Mammary epithelial cell (primary cell): ENCODE data around the gene TSPEAR.

Source experiments
- EZH2 ChIP-seq: IDR thresholded peaks from 2 replicates; pipeline ENCODE4 v1.6.1; 2012; ENCODE audit warnings: low read length, inconsistent platforms, borderline replicate concordance
- TF ChIP-seq, protein P1 (sequence below), 2 donors: IDR thresholded peaks in 1 of 2; conservative IDR thresholded peaks in 1 of 2; 2 replicates each; pipeline ENCODE4 v1.5.1; 2011 to 2012; ENCODE audit warnings: inconsistent platforms in 2 of 2, low read length in 2 of 2, mild to moderate bottlenecking in 2 of 2, control low read depth in 1 of 2, low read depth in 1 of 2; ENCODE audit not compliant: insufficient read depth in 1 of 2; ENCODE audit errors: extremely low read depth in 1 of 2

GRCh38 chr21:44564886-44565598 is 146.3 kb downstream of the TSPEAR start:
- TF ChIP-seq, protein P1, sequence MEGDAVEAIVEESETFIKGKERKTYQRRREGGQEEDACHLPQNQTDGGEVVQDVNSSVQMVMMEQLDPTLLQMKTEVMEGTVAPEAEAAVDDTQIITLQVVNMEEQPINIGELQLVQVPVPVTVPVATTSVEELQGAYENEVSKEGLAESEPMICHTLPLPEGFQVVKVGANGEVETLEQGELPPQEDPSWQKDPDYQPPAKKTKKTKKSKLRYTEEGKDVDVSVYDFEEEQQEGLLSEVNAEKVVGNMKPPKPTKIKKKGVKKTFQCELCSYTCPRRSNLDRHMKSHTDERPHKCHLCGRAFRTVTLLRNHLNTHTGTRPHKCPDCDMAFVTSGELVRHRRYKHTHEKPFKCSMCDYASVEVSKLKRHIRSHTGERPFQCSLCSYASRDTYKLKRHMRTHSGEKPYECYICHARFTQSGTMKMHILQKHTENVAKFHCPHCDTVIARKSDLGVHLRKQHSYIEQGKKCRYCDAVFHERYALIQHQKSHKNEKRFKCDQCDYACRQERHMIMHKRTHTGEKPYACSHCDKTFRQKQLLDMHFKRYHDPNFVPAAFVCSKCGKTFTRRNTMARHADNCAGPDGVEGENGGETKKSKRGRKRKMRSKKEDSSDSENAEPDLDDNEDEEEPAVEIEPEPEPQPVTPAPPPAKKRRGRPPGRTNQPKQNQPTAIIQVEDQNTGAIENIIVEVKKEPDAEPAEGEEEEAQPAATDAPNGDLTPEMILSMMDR (conservative IDR thresholded peaks at IDR 0.05 in 1 of 2, IDR thresholded peaks at IDR 0.05 in 1 of 2; ENCODE audit: extremely low read depth in 1 of 2, insufficient read depth in 1 of 2, low read depth in 1 of 2, low read length in 2 of 2): no peak
- no peak for TF ChIP-seq EZH2
